CD14-positive monocyte (primary cell): Measurements from ENCODE around the gene TGDS. TPM values are rescaled to one million over a fixed set of nuclear protein-coding genes. Genes with fewer than 3 reads are reported as not detected.

Experiments used
- DNase-seq, 3 donors: peaks; one replicate each; pipeline ENCODE4 v3.0.0-alpha.2; 2011 to 2022
- H2AFZ ChIP-seq: 2 replicates; pipeline ENCODE4 v1.6.0; 2012; ENCODE audit warnings: mild to moderate bottlenecking, low read depth, low read length, inconsistent platforms; ENCODE audit not compliant: insufficient read depth, poor library complexity, severe bottlenecking
- H3K27ac ChIP-seq, 2 donors: 1 replicate in 1 of 2; 2 replicates in 1 of 2; pipeline ENCODE4 v1.5.1; 2012 to 2013; ENCODE audit warnings: low read length in 2 of 2, control low read depth in 1 of 2, inconsistent platforms in 1 of 2, low read depth in 1 of 2, mild to moderate bottlenecking in 1 of 2
- H3K27me3 ChIP-seq, 2 donors: one replicate each; pipeline versions ENCODE4 v1.6.0 to v1.6.1; 2011 to 2013; ENCODE audit warnings: low read length in 2 of 2; ENCODE audit not compliant: control insufficient read depth in 2 of 2, insufficient read depth in 2 of 2
- H3K36me3 ChIP-seq, 2 donors: replicated peaks in 1 of 2; 1 replicate in 1 of 2; 2 replicates in 1 of 2; pipeline versions ENCODE4 v1.5.1 to v1.6.1; 2012 to 2013; ENCODE audit warnings: low read length in 2 of 2, control low read depth in 1 of 2, inconsistent platforms in 1 of 2, mild to moderate bottlenecking in 1 of 2; ENCODE audit not compliant: insufficient read depth in 2 of 2, control insufficient read depth in 1 of 2
- H3K4me1 ChIP-seq, 2 donors: 1 replicate in 1 of 2; 2 replicates in 1 of 2; pipeline versions ENCODE4 v1.5.1 to v1.6.1; 2012 to 2013; ENCODE audit warnings: low read length in 2 of 2, control low read depth in 1 of 2, inconsistent platforms in 1 of 2, mild to moderate bottlenecking in 1 of 2, moderate library complexity in 1 of 2; ENCODE audit not compliant: insufficient read depth in 2 of 2, control insufficient read depth in 1 of 2
- H3K4me2 ChIP-seq: replicated peaks from 2 replicates; pipeline ENCODE3; 2012; ENCODE audit warnings: low read length, moderate library complexity, mild to moderate bottlenecking; ENCODE audit not compliant: poor library complexity, severe bottlenecking; ENCODE audit errors: extremely low read depth
- H3K4me3 ChIP-seq, 3 experiments: fragments of 200-600 bp in 1 of 3; sonication (generic) in 1 of 3; replicated peaks in 1 of 3; 1 replicate in 2 of 3; 2 replicates in 1 of 3; pipeline ENCODE4 v1.5.1; 2011 to 2013; ENCODE audit warnings: low read length in 3 of 3, mild to moderate bottlenecking in 3 of 3, control low read depth in 2 of 3, low read depth in 2 of 3, inconsistent platforms in 1 of 3, moderate library complexity in 1 of 3
- H3K79me2 ChIP-seq: 2 replicates; pipeline ENCODE4 v1.6.0; 2012; ENCODE audit warnings: mild to moderate bottlenecking, control low read depth, inconsistent platforms, low read length, moderate library complexity; ENCODE audit not compliant: insufficient read depth
- H3K9ac ChIP-seq: 2 replicates; pipeline ENCODE4 v1.6.0; 2017; ENCODE audit warnings: low read length, mild to moderate bottlenecking; ENCODE audit not compliant: insufficient read depth, poor library complexity, severe bottlenecking
- H3K9me3 ChIP-seq, 2 donors: replicated peaks in 1 of 2; 1 replicate in 1 of 2; 2 replicates in 1 of 2; pipeline versions ENCODE4 v1.5.1 to v1.6.1; 2012 to 2013; ENCODE audit warnings: low read length in 2 of 2, control low read depth in 1 of 2; ENCODE audit not compliant: control insufficient read depth in 1 of 2, insufficient read depth in 1 of 2
- H4K20me1 ChIP-seq: 2 replicates; pipeline ENCODE4 v1.6.0; 2012; ENCODE audit warnings: mild to moderate bottlenecking, low read length, control low read depth, moderate library complexity; ENCODE audit not compliant: insufficient read depth
- H3K27ac Mint-ChIP-seq, 7 donors: one replicate each; pipeline ENCODE4 v1.8.0; 2020; ENCODE audit warnings: mild to moderate bottlenecking in 7 of 7, mixed read lengths in 7 of 7, moderate library complexity in 6 of 7, inconsistent platforms in 2 of 7
- H3K27me3 Mint-ChIP-seq, 3 donors: one replicate each; pipeline ENCODE4 v1.8.0; 2021 to 2022; ENCODE audit warnings: low read depth in 3 of 3, mild to moderate bottlenecking in 3 of 3, mixed read lengths in 3 of 3, moderate library complexity in 3 of 3, inconsistent platforms in 1 of 3
- H3K36me3 Mint-ChIP-seq, 2 donors: one replicate each; pipeline ENCODE4 v1.8.0; 2020; ENCODE audit warnings: mixed read lengths in 2 of 2, inconsistent platforms in 1 of 2, mild to moderate bottlenecking in 1 of 2
- H3K4me1 Mint-ChIP-seq: one replicate; pipeline ENCODE4 v1.8.0; 2020; ENCODE audit warnings: mild to moderate bottlenecking, mixed read lengths
- H3K4me3 Mint-ChIP-seq, 2 donors: one replicate each; pipeline ENCODE4 v1.8.0; 2020; ENCODE audit warnings: mild to moderate bottlenecking in 2 of 2, mixed read lengths in 2 of 2, moderate library complexity in 1 of 2
- H3K9me3 Mint-ChIP-seq, 7 donors: one replicate each; pipeline ENCODE4 v1.8.0; 2020 to 2022; ENCODE audit warnings: mixed read lengths in 7 of 7, mild to moderate bottlenecking in 6 of 7, moderate library complexity in 6 of 7, inconsistent platforms in 2 of 7
- CTCF ChIP-seq: fragments of 200-600 bp; IDR thresholded peaks from one replicate; pipeline ENCODE4 v1.8.0; 2022; ENCODE audit warnings: antibody characterized with exemption, mild to moderate bottlenecking
- WGBS: methylation state at CpG from one replicate; pipeline ENCODE4 v1.1.5; 2013; ENCODE audit warnings: missing lambda C conversion rate; ENCODE audit not compliant: insufficient coverage; 5-methylcytosine and 5-hydroxymethylcytosine counted together
- intact Hi-C, 2 donors: fragments of 100-400 bp; cut with micrococcal nuclease; formaldehyde crosslinking; loops; one replicate each; pipeline versions ENCODE4 v1.15.0 to v1.15.1; 2023
- polyA plus RNA-seq, 3 donors: library from polyadenylated mRNA; depleted of rRNA in 1 of 3; unstranded in 2 of 3; stranded (reverse) in 1 of 3; fragments of 300-500 nt in 2 of 3; fragments of >200 nt in 1 of 3; fragmentation: Illumina TruSeq in 2 of 3; gene quantifications; 1 replicate in 2 of 3; 2 replicates in 1 of 3; pipeline ENCODE4 v1.2.3, GENCODE V29; 2012 to 2021

TGDS gene
- polyA plus RNA-seq, 3 donors, result 5.2 to 6.8 (median 5.6) TPM

GRCh38 chr13:94623316-94623715 lies 27.4 kb upstream of the TGDS start:
- Mint-ChIP-seq H3K4me1 (no peaks in the 10 kb centered on the region), H3K4me3 (no peak overlapping the region), H3K27ac (no peak overlapping the region), H3K27me3 (no peaks in the 10 kb centered on the region), H3K9me3 (peaks cover 0 to 3% (median 0%) of the 10 kb centered on the region in 7 donors), H3K36me3 (peaks cover 21 to 50% of the 10 kb centered on the region in 2 donors)
- H3K27me3 ChIP-seq, result no peaks in the 10 kb centered on the region
- H3K4me2 ChIP-seq, result no peak overlapping the region
- no peaks in the 10 kb centered on the region for H3K9me3 ChIP-seq
- DNase-seq, result no peak
- no peak overlapping the region for H3K9ac ChIP-seq
- no peak overlapping the region for H3K27ac ChIP-seq
- intact Hi-C loops, result no loop called here
- no CpG with 5 or more reads among the region's 4 CpGs for WGBS
- peaks cover 16 to 75% of the 10 kb centered on the region in 2 donors for H3K36me3 ChIP-seq
- no peak for TF ChIP-seq CTCF
- H3K4me1 ChIP-seq, result no peaks in the 10 kb centered on the region
- no peak overlapping the region for H2AFZ ChIP-seq
- H4K20me1 ChIP-seq, result no peaks in the 10 kb centered on the region
- H3K4me3 ChIP-seq, result no peak overlapping the region
- H3K79me2 ChIP-seq, result no peaks in the 10 kb centered on the region

- Mint-ChIP-seq H3K4me1 (no peaks in the 10 kb centered on the region), H3K9me3 (peaks cover 0 to 3% (median 0%) of the 10 kb centered on the region in 7 donors), H3K36me3 (peaks cover 20 to 50% of the 10 kb centered on the region in 2 donors), H3K4me3 (no peak overlapping the region), H3K27ac (no peak overlapping the region), H3K27me3 (no peaks in the 10 kb centered on the region)
- Histone ChIP-seq H3K4me1 (no peaks in the 10 kb centered on the region), H3K27ac (no peak overlapping the region), H2AFZ (no peak overlapping the region), H3K4me2 (no peak overlapping the region), H3K9ac (no peak overlapping the region), H3K27me3 (no peaks in the 10 kb centered on the region), H3K36me3 (peaks cover 16 to 72% of the 10 kb centered on the region in 2 donors), H3K9me3 (no peaks in the 10 kb centered on the region), H3K4me3 (no peak overlapping the region), H4K20me1 (no peaks in the 10 kb centered on the region), H3K79me2 (no peaks in the 10 kb centered on the region)
- no CpG with 5 or more reads among the region's 2 CpGs for WGBS
- intact Hi-C loops, result no loop called here
- TF ChIP-seq CTCF, result no peak
- DNase-seq, result peak in 1 of 3 donors; percentile 14
These were observed 26.4 kb upstream of the TGDS start for GRCh38 chr13:94622344-94622743.
